HG02759 (cell line): ENCODE results near the gene TAS1R1.
"Not testable (repeated sequence)": the region's sequence is repeated elsewhere in the genome, so short reads cannot be mapped to it uniquely, and the experiment has no call there.

Experiments
- ATAC-seq: cut with Tn5 transposase; IDR thresholded peaks from one replicate; pipeline ENCODE4 v1.9.1; 2021; ENCODE audit warnings: mild to moderate bottlenecking, moderate library complexity; ENCODE audit not compliant: unreplicated experiment

The TAS1R1 gene

GRCh38 chr1:6519935-6520671 lies 35.0 kb upstream of the TAS1R1 start:
- ATAC-seq, result no peak

GRCh38 chr1:6521536-6521935 lies 33.6 kb upstream of the TAS1R1 start:
- ATAC-seq, result no peak

- ATAC-seq, result no peak
Observed at GRCh38 chr1:6523566-6523965, 31.5 kb upstream of the TAS1R1 start.

GRCh38 chr1:6526316-6526715 lies 28.8 kb upstream of the TAS1R1 start:
- ATAC-seq, result no peak

- no peak for ATAC-seq
Observed at GRCh38 chr1:6528492-6528891, 26.6 kb upstream of the TAS1R1 start.

- no peak for ATAC-seq
Observed at GRCh38 chr1:6530504-6531160, 24.5 kb upstream of the TAS1R1 start.

- ATAC-seq, result no peak
Observed at GRCh38 chr1:6531996-6532395, 23.1 kb upstream of the TAS1R1 start.

- ATAC-seq, result no peak
Observed at GRCh38 chr1:6534248-6534822, 20.8 kb upstream of the TAS1R1 start.

GRCh38 chr1:6535214-6535613 lies 19.9 kb upstream of the TAS1R1 start:
- ATAC-seq, result no peak

- no peak for ATAC-seq
Observed at GRCh38 chr1:6536291-6536690, 18.8 kb upstream of the TAS1R1 start.

GRCh38 chr1:6538956-6539355 lies 16.2 kb upstream of the TAS1R1 start:
- no peak for ATAC-seq

- ATAC-seq, result no peak
Observed at GRCh38 chr1:6544831-6545230, 10.3 kb upstream of the TAS1R1 start.

- no peak for ATAC-seq
Observed at GRCh38 chr1:6545276-6546112, 9.6 kb upstream of the TAS1R1 start.

- no peak for ATAC-seq
Observed at GRCh38 chr1:6546326-6546725, 8.8 kb upstream of the TAS1R1 start.

- no peak for ATAC-seq
Observed at GRCh38 chr1:6547301-6547700, 7.8 kb upstream of the TAS1R1 start.

GRCh38 chr1:6554031-6554906 lies 838 bp upstream of the TAS1R1 start, which contains the start of gene NOL9:
TSS of gene NOL9 (minus strand) at chr1:6554513. CDS start at chr1:6554502, 11 bp downstream.
- ATAC-seq, result peak; percentile 94

GRCh38 chr1:6557597-6557996 lies 2.5 kb downstream of the TAS1R1 start:
- ATAC-seq, result no peak

- ATAC-seq, result not testable (repeated sequence)
Observed at GRCh38 chr1:6559161-6559560, 4.1 kb downstream of the TAS1R1 start.

- ATAC-seq, result no peak
Observed at GRCh38 chr1:6560267-6560666, 5.2 kb downstream of the TAS1R1 start.

GRCh38 chr1:6569033-6569432 lies 13.9 kb downstream of the TAS1R1 start:
- no peak for ATAC-seq
